ENCODE results near the gene RNF167. TPM values are rescaled to one million over a fixed set of nuclear protein-coding genes. Genes with fewer than 3 reads are reported as not detected.
A peak's percentile ranks its signal among the peaks of the same experiment; 100 is the strongest.

RNF167 gene
- total and polyA plus RNA-seq, 2 of the 13 experiments (the other 11 are each of a cell fraction or from before 2014, with no cell fraction given), result 44.1 to 45.4 TPM

GRCh38 chr17:4968486-4969046, 28.5 kb downstream of the RNF167 start (continued):
- TF ChIP-seq, protein P1, sequence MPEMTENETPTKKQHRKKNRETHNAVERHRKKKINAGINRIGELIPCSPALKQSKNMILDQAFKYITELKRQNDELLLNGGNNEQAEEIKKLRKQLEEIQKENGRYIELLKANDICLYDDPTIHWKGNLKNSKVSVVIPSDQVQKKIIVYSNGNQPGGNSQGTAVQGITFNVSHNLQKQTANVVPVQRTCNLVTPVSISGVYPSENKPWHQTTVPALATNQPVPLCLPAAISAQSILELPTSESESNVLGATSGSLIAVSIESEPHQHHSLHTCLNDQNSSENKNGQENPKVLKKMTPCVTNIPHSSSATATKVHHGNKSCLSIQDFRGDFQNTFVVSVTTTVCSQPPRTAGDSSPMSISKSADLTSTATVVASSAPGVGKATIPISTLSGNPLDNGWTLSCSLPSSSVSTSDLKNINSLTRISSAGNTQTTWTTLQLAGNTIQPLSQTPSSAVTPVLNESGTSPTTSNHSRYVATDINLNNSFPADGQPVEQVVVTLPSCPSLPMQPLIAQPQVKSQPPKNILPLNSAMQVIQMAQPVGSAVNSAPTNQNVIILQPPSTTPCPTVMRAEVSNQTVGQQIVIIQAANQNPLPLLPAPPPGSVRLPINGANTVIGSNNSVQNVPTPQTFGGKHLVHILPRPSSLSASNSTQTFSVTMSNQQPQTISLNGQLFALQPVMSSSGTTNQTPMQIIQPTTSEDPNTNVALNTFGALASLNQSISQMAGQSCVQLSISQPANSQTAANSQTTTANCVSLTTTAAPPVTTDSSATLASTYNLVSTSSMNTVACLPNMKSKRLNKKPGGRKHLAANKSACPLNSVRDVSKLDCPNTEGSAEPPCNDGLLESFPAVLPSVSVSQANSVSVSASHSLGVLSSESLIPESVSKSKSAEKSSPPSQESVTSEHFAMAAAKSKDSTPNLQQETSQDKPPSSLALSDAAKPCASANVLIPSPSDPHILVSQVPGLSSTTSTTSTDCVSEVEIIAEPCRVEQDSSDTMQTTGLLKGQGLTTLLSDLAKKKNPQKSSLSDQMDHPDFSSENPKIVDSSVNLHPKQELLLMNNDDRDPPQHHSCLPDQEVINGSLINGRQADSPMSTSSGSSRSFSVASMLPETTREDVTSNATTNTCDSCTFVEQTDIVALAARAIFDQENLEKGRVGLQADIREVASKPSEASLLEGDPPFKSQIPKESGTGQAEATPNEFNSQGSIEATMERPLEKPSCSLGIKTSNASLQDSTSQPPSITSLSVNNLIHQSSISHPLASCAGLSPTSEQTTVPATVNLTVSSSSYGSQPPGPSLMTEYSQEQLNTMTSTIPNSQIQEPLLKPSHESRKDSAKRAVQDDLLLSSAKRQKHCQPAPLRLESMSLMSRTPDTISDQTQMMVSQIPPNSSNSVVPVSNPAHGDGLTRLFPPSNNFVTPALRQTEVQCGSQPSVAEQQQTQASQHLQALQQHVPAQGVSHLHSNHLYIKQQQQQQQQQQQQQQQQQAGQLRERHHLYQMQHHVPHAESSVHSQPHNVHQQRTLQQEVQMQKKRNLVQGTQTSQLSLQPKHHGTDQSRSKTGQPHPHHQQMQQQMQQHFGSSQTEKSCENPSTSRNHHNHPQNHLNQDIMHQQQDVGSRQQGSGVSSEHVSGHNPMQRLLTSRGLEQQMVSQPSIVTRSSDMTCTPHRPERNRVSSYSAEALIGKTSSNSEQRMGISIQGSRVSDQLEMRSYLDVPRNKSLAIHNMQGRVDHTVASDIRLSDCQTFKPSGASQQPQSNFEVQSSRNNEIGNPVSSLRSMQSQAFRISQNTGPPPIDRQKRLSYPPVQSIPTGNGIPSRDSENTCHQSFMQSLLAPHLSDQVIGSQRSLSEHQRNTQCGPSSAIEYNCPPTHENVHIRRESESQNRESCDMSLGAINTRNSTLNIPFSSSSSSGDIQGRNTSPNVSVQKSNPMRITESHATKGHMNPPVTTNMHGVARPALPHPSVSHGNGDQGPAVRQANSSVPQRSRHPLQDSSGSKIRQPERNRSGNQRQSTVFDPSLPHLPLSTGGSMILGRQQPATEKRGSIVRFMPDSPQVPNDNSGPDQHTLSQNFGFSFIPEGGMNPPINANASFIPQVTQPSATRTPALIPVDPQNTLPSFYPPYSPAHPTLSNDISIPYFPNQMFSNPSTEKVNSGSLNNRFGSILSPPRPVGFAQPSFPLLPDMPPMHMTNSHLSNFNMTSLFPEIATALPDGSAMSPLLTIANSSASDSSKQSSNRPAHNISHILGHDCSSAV (CRISPR knock-in tag; IDR thresholded peaks at IDR 0.05; ENCODE audit: borderline replicate concordance), result no peak
- TF ChIP-seq EEA1 (CRISPR knock-in tag; IDR thresholded peaks at IDR 0.05; ENCODE audit: borderline replicate concordance), result no peak
- no peak for TF ChIP-seq SSRP1 (CRISPR knock-in tag; IDR thresholded peaks at IDR 0.05)
- TF ChIP-seq ARHGAP35 (CRISPR knock-in tag; IDR thresholded peaks at IDR 0.05; ENCODE audit: borderline replicate concordance), result no peak
- TF ChIP-seq MED13 (CRISPR knock-in tag; IDR thresholded peaks at IDR 0.05), result 0 out of 2 replicates have a peak, but pooled peaks have one; percentile 41
- TF ChIP-seq SNAPC5 (CRISPR knock-in tag; IDR thresholded peaks at IDR 0.05; ENCODE audit: borderline replicate concordance), result no peak
- TF ChIP-seq SKI (IDR thresholded peaks at IDR 0.05; ENCODE audit: partially characterized antibody), result no peak
- TF ChIP-seq GTF3A (CRISPR knock-in tag; conservative IDR thresholded peaks at IDR 0.05), result no peak; the same call in 1 of the 2 replicates
- peak; percentile 51; the same call in 1 of the 2 replicates for TF ChIP-seq ZMAT3 (CRISPR knock-in tag; conservative IDR thresholded peaks at IDR 0.05)
- TF ChIP-seq ELF4 (CRISPR knock-in tag; IDR thresholded peaks at IDR 0.05; ENCODE audit: borderline replicate concordance), result no peak
- TF ChIP-seq ZBTB37 (CRISPR knock-in tag; IDR thresholded peaks at IDR 0.05), result no peak
- no peak for TF ChIP-seq ZFY (CRISPR knock-in tag; IDR thresholded peaks at IDR 0.05)
- no peak for TF ChIP-seq POLR2A (IDR thresholded peaks at IDR 0.05; ENCODE audit: insufficient read depth in 1 of 2, low read depth in 2 of 2, low read length in 2 of 2)
- no peak; the same call in 1 of the 2 replicates for TF ChIP-seq ZNF446 (CRISPR knock-in tag; IDR thresholded peaks at IDR 0.05)

All from HepG2 (cell line).